ENCODE data around the gene TEPSIN.

The TEPSIN gene, protein sequence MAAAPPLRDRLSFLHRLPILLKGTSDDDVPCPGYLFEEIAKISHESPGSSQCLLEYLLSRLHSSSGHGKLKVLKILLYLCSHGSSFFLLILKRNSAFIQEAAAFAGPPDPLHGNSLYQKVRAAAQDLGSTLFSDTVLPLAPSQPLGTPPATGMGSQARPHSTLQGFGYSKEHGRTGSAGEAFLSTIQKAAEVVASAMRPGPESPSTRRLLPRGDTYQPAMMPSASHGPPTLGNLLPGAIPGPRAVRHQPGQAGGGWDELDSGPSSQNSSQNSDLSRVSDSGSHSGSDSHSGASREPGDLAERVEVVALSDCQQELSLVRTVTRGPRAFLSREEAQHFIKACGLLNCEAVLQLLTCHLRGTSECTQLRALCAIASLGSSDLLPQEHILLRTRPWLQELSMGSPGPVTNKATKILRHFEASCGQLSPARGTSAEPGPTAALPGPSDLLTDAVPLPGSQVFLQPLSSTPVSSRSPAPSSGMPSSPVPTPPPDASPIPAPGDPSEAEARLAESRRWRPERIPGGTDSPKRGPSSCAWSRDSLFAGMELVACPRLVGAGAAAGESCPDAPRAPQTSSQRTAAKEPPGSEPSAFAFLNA

DNA sequence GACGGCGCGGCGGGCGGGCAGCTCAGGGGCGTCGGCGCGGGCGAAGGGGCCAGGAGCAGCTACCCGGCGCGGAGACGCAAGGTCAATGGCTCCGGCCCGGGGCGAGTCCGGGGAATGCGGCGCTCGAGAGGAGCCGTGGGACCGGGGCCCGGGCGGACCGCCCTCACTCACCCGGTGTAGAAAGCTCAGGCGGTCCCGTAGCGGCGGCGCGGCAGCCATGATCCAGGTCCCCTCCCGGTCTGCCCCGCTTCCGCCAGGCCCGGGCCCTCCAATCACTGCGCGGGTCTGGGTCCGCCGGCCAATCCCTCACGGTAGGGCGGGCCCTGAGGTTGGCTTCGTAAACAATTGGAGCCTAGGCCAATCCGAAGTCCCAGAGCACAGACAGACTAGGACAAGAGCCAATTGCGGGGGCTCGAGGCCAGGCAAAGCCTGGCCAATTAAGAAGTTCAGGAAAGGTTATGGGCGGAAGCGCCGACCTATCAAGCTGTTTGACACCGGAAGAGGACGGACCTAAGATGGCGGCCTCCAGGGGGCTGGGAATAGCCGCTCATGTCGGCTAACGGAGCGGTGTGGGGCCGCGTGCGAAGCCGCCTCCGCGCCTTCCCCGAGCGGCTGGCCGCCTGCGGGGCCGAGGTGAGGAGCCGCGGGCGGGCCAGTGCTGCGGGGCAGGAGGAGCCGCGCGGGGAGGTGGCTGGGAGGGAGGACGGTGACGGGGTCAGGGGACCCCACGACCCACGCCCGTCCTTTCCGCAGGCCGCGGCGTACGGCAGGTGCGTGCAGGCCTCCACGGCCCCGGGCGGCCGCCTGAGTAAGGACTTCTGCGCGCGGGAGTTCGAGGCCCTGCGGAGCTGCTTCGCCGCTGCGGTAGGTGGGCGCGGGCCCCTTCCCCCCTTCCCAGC lies at the start of gene TEPSIN, which contains the start of gene NDUFAF8:
TSS of gene TEPSIN (minus strand) at position 241 of the 899 bp plus-strand sequence. CDS start at position 219, 22 bp downstream.
TSS of gene NDUFAF8 (plus strand) at position 504 of the 899 bp plus-strand sequence. CDS start at position 550, 46 bp downstream.
- peak; percentile 98 for DNase-seq

DNA sequence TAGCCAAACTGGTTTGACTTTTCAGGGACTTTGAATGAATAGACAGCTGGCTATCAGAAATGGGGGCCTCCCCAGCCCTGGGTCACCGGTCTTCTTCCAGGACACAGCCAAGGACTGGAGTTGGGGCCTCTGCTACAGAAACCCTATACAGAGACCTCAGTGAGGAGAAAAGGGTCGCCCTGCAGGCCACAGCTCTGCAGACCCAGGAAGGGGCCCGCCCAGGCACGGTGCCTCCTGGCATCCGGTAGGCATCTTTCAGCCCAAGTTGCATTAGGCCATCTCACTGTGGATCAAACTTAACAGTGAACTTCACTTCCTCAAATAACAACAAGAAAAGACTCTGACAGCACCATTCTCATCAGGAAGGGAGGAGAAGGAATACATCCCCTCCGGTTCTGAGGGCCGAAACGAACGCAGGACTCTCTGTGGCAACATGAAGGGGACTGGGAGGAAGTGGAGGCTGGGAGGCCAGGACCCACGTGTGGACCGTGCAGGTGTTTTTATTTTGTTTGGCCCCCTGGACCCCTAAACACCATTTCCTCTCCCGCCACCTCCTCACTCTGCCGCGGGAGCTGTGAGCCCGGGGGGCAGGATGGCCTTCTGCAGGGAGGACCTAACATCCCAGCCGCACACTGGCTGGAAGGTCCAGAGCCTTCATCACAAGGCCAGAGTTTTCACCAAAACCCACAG lies 49.0 kb upstream of the TEPSIN start:
- no peak for DNase-seq

DNA sequence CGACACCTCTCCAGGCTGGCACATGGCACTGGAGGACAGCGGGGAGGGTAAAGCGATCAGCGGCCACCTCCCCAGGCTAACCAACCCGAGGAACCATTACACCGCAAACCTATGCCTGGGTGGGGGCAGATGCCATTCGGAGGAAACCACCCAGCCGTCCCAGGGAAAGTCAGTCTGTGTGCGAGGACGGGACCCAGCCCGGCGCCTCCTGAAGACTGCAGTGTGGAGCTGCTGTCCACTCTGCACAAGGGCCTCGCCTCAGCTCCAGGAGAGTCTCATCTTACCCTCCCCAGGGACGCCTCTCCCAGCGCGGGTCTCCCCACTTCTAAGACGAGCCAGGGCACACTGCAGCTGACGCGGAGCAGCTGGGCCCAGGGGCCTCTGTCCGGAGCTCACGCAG lies 48.3 kb upstream of the TEPSIN start:
- DNase-seq, result no peak

DNA sequence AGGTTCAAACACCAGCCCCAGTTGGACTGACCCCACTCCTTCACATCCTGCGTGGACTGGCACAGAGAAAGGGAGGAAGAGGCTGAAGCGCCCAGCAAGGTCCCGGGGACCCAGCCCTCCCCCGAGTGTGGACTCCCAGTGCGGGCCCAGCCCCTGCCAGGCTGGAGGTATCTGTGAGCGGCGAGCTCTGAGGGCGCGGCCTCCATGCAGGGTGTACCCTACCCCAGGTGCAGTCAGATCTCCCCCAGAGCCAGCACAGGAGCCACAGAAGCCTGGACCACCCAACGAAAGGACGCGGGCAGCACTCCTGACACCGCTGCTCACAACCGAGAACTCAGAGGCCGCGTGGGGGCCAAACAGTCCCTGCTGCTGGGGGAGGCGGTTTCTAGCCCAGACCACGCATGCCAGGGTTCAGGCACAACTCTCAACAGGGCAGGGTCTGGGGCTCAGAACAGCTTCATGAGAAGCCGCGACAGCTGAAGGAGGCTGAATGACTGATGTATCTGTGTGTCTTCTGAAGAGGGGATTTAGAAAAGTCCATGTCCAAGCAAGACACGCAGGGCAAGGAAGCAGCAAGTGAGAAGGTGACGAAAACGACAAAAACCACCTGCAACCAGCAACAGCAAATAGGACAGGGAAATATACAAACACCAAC lies 47.8 kb upstream of the TEPSIN start:
- DNase-seq, result no peak

DNA sequence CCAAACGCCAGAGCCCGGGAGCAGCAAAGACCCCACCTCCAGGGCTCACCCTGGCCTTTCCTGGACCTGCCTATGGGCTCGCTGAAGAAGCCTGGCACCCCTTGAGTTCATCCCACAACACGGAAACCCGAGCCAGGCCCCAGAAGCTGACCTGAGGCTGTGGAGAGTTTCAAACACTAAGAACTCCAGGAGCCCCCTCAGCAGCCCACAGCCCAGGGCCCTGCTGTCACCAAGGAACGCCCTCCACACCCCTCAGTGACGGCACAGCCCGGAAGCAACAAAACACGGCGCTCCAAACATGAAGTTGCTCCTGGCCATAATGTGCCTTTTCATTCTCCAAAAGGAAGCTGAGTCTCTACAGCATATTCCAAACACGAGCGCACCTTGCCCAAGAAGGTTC lies 47.0 kb upstream of the TEPSIN start:
- DNase-seq, result no peak

DNA sequence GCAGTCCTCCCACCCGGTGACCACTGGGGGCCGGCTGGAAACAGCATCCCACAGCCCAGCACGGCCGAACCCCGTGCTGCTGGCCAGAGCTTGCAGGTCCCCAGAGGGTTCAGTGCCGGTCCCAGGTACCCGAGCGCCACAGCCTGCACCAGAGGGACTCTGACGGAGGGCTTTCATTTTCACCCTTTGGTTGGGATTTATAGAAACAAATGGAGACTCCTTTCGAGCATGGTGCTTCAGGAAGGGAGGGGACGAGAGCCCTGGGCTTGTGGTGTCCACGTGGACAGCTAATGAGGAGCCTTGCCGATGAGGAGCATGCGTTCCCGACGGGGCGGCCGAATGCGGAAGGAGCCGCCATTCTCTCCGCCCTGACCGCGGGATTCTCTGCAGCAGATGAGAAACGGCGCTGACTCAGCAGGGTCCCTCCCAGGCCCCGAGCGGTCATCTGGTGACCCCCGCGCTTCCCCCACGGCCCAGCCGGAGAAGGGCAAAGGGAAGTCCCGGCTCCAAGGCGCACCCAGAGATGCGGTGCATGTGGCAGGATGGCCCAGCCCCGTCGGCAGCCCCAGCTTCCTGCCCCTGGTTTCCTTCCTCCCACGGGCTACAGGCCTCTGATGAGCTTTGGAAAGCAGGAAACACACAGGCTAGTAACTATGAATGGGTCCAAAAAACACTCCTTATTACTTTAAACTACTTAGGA lies 46.5 kb upstream of the TEPSIN start:
- DNase-seq, result peak; percentile 85

DNA sequence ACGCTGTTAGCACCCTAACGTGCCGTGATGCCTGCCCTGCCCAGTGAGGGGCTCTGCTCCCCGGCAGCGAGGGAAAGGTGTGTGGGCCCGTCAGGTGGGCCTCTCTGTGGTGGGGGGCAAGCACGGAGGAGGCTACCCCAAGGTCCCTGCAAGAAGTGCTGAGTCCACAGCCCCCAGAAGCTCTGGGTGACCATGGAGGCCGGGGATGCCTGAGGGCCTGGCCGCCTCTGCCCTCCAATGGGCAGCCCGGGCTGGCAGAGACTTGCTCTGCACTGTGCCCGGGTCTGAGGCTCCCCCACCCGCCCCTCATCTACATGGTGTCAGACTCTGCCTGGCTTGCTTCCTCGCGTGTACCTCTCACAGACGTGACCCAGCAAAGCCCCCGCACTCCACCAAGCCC lies 44.0 kb upstream of the TEPSIN start:
- DNase-seq, result no peak

DNA sequence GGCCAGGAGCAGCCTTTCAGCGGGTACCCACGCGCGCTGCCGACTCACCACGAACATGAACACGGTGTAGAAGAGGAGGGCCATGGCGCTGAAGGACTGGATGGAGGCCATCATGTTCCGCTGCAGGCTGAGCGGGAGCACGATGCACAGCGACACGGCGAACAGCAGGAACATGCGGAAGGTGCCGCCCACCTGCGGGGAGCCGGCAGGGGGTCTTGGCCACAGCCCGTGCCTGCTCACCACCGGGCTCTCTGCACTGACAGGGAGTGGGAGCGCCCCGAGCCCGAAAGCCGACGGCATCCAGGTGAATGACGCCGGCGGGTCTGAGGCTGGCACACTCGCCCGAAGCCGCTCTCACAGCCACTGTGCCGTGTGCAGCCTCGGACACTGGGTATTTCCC lies 43.3 kb upstream of the TEPSIN start:
- no peak for DNase-seq

DNA sequence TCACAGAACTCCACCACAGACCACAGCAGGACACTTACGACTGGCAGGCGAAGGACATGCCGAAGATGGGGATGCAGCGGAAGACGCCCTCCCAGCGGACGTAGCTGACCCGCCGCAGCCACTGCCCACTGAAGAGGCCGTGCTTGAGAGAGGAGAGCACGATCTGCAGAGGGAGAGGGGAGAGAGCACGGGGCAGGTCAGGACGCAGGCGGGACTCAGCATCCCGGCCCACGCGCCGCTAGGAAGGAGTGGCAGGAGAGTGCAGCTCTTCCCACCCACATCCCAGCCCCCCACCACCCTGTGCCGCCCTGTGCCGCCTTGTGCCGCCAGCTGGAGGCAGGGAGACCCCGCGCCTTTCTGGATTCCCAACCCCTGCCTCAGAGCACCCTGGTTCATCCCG lies 41.7 kb upstream of the TEPSIN start:
- no peak for DNase-seq

DNA sequence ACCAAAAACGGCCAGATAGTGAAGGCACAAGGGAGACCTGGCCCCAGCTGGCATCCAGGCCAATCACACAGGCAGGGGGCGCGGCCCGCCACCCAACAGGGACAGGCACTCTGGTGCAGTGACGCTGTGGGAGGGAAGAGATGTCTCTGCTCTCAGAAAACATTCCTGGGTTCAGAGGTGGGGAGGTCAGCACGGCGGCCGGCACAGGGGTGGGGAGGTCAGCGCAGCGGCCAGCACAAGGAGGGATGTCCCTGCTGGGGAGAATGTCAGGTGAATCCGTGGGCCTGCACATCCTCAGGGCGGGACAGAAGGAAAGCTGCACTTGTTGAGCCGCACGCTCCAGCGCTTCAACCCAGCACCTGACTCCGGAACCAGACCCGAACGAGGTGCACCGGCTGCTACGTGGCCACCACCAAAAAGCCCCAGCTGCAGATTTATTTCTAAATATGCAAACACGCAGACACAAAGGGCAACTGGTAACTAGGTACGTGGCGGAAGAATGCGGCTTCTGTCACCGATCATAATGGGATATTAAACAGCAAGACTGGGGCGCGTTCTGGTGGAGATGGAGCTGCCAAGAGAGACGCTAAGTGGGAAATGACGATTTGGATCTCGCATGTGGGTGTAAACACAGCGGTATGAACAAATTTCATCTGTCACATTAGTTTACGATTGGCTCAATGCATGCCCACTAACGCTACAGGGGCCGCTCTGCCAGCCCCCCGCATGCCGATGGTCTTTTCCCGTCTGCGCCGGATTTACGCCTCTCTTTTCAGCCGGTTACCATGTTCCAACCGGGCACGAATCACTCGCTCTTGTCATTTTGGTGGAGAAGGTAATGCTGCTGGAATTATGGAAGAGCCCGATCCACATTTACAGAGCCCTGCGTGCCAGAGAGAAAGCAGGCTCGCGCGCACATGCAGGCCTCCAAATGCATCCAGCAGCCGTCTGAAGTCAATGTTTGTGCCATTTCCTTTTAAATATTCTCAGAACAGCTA lies 40.7 kb upstream of the TEPSIN start:
- DNase-seq, result no peak

DNA sequence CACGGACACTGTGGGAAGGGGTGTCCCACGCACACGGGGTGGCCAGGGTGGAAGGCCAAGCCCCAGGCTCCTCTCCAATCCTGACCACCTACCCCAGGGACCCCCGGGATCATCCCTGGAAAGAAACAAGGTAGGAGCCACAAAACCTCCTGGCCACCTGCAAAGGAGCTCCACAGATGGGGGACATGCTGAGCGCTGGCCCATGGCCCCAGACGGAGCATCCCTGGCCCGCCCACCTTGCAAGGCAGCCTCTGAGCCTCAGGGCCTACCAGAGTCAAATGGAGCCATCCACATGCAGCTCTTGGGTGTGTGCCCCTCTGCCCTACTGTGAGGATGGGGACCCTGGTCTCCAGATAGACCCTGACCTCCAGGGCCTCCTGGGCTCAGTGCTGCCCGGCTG lies 40.0 kb upstream of the TEPSIN start:
- DNase-seq, result no peak

DNA sequence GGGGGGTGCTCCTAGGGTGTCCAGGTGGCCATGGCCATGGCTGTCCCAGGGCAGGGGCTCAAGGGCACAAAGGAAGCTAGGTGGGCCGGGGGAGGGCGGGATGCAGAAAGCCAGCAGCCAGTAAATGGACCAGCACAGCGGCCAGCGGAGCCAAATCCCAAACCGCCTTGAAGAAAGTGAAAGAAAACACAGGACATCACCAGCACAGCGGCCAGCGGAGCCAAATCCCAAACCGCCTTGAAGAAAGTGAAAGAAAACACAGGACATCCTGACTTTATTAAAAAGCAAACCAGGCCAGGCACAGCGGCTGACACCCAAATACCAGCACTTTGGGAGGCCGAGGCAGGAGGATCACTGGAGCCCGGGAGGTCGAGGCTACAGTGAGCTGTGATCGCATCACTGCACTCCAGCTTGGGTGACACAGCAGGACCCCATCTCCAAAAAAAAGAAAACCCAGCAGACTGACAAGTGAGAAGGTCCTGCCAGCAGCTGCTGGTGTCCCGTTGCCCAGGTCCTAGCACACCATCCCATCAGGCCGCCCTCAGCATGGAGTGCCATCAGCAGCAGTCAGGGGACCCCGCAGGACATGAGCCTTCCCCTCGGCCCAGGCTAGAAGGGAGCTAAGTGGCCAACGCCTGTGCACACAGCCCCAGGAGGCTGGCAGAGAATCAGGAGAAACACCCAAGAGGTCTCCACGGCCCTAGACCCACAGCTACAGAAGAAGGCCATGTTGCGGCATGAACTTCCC lies 39.3 kb upstream of the TEPSIN start:
- DNase-seq, result no peak

DNA sequence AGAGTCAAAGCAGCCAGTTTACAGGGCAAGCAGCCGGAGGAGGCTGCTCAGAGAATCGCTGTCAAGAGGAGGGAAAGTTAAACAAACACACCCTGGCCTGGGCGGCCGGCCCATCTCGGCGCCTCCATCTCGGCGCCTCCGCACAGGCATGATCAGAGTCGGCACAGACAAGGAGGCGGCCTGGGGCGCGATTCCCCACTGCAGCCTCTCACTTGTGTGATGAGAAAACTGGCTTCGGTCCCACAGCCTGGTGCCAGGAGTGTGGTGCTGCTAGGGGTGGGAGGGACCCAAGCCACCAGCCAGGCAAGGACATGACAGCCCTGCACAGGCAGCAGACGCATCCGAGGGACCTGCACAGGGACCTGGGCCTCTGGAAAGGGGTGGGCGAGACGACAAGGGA lies 38.6 kb upstream of the TEPSIN start:
- DNase-seq, result no peak

DNA sequence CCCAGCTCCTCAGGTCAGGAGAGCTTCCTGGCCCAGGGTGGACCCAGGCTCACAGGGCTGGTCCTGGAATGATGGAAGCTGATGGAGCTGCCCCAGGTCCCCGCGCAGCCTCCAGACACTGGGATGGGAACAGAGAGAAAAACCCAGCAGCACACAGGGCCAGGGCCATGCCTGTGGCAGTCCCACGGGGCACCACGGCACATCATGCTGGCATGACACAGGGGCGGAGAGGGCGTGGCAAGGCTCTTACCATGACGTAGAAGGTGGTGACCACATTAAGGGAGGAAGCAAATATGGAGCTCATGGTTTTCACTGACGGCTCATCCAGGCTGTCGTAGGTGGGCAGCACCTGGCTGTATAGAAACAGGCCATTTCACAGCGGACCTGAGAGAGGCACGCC lies 37.9 kb upstream of the TEPSIN start:
- no peak for DNase-seq

DNA sequence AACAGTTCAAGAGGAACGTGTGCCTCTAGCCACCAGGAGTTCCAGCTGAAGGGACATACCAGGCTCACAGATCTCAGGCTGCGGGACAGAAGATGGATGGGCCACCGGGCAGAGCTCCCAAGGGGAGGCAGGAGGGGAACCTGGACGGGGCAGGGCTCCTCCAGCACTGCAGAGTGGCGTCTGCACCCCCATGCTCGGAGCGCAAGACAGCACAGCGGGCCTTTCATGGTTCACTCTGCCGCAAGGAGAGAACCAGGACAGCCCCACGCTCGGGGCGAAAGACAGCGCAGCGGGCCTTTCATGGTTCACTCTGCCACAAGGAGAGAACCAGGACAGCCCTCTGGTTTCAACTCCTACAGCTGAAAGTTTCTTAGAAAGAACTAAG lies 35.6 kb upstream of the TEPSIN start:
- no peak for DNase-seq

DNA sequence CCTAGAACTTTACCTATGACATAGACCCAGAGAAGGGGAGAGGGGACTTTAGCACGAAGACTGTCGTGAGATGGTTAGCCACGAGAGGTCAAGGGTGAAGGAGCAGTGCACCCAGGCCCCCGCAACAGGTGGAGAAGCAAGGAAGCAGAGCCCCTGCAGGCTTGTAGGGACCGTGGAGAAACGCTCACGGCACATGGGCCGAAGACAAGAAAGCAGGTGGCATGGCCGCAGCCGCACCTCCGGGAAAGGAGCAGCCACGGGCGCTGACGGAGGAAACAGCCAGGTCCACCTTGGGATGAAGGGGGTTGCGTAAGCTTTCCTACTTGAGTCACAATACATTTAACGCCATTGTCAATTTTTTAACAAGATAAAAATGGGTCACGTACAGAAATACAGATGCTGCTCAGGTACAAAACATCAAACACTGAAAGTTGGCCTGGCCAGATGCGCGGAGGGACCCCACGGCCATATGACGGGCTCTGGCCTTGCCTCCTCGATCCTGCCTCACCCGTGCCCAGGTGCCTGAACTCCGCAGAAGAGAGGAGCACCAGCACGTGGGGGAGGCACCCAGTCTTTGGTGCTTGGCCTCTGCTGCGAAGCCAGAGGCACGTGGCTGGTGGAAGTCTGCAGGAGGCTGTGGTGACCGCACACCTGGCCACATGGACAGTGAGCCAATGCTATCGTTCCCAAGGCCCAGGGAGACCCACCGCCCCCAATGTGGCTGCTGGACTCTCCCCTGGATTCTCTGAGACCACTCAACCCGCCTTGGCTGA lies 35.0 kb upstream of the TEPSIN start:
- DNase-seq, result no peak

DNA sequence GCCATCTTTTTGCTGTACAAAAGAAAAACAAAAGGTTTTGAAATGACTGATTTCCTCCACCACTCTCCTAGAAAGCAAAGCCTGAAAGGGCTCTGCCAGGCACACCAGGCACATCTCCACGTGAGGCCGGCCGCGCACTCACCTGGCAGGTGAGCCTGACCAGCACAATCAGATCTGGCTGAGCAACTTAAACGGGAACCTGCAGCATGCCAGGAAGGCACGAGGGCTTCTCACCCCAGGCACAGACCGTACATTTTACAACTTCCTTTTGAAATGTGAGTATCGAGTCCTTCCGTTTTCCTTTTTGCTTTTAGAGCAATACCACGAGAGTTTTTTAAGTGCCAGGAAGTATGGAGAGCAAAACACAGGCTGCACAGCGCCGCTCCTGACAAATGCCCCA lies 33.8 kb upstream of the TEPSIN start:
- no peak for DNase-seq

DNA sequence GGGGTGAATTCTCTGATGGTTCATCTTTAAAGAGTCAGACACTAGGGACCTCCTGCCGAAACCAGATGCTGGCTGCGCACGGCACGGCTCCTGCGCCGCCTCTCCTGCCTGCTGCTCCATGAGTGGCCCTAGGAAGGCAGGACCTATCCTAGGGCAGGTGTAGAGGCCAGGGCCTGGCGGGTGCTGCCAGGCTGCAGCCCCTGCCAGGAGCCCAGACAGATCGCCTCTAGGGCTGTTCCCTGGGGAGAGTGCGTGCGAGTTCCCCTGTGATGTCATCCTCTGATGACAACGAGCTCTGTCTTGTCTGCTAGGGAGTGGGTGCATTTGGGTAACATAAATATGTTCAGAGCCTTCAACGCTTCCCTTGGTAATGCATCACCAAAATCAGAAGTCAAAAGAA lies 32.4 kb upstream of the TEPSIN start:
- DNase-seq, result no peak

DNA sequence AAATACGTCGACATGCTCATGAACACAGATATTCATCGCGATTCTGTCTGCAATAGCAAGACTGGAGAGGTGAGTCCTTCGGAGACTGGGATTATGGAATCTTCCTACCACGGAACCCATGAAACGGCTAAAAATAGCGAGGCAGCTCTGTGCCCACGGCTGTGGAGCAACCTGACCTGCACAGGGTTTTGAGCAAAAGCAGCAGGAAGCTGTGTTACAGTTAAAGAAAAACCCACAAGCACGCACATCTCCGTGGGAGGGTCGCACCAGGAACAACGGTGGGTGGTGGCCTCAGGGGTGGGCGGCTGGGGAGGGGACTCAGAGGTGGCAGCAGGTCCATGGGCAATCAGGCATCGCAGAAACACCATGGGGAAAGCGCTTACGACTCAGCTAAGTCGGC lies 31.4 kb upstream of the TEPSIN start:
- no peak for DNase-seq
